ENCODE measurements around the gene CLDN6. TPM values are rescaled to one million over a fixed set of nuclear protein-coding genes. Genes with fewer than 3 reads are reported as not detected.

CLDN6 gene
- total RNA-seq, 1 donor from 2014 or later, result 0.47 TPM

- H3K4me1 Mint-ChIP-seq, result peaks cover under 1% of the 10 kb centered on the region
- H3K4me3 Mint-ChIP-seq, result no peak overlapping the region
- TF ChIP-seq CTCF (conservative IDR thresholded peaks at IDR 0.05), result no peak
- peaks cover 100% of the 10 kb centered on the region for H3K27me3 Mint-ChIP-seq (ENCODE audit: low read depth)
- H3K9me3 Mint-ChIP-seq, result no peaks in the 10 kb centered on the region
- no peak overlapping the region for H3K27ac Mint-ChIP-seq (ENCODE audit: unreplicated experiment)
- no peak for DNase-seq (ENCODE audit: low read depth, low spot score)
- no peaks in the 10 kb centered on the region for H3K36me3 Mint-ChIP-seq (ENCODE audit: low read depth)
These were observed 8.2 kb downstream of the CLDN6 start for GRCh38 chr16:3009568-3010390.

GRCh38 chr16:3008690-3009037 lies 9.3 kb downstream of the CLDN6 start:
- Mint-ChIP-seq H3K36me3 (ENCODE audit: low read depth) (no peaks in the 10 kb centered on the region), H3K4me3 (no peak overlapping the region), H3K4me1 (no peaks in the 10 kb centered on the region), H3K9me3 (no peaks in the 10 kb centered on the region), H3K27me3 (ENCODE audit: low read depth) (peaks cover 94% of the 10 kb centered on the region), H3K27ac (ENCODE audit: unreplicated experiment) (no peak overlapping the region)
- no peak for DNase-seq (ENCODE audit: low read depth, low spot score)
- TF ChIP-seq CTCF (conservative IDR thresholded peaks at IDR 0.05), result no peak

GRCh38 chr16:3007957-3008689 lies 9.9 kb downstream of the CLDN6 start:
- no peak overlapping the region for H3K4me3 Mint-ChIP-seq
- no peak overlapping the region for H3K27ac Mint-ChIP-seq (ENCODE audit: unreplicated experiment)
- H3K4me1 Mint-ChIP-seq, result no peaks in the 10 kb centered on the region
- DNase-seq (ENCODE audit: low read depth, low spot score), result no peak
- no peak for TF ChIP-seq CTCF (conservative IDR thresholded peaks at IDR 0.05)
- H3K36me3 Mint-ChIP-seq (ENCODE audit: low read depth), result no peaks in the 10 kb centered on the region
- H3K27me3 Mint-ChIP-seq (ENCODE audit: low read depth), result peaks cover 90% of the 10 kb centered on the region
- no peaks in the 10 kb centered on the region for H3K9me3 Mint-ChIP-seq

- Mint-ChIP-seq H3K27ac (ENCODE audit: unreplicated experiment) (no peak overlapping the region), H3K36me3 (ENCODE audit: low read depth) (no peaks in the 10 kb centered on the region), H3K4me3 (peak overlapping the region; percentile 3), H3K27me3 (ENCODE audit: low read depth) (peaks cover 88% of the 10 kb centered on the region), H3K4me1 (no peaks in the 10 kb centered on the region), H3K9me3 (no peaks in the 10 kb centered on the region)
- TF ChIP-seq CTCF (conservative IDR thresholded peaks at IDR 0.05), result no peak
- no peak for DNase-seq (ENCODE audit: low read depth, low spot score)
These were observed 10.7 kb downstream of the CLDN6 start for GRCh38 chr16:3007059-3007956.

DNA sequence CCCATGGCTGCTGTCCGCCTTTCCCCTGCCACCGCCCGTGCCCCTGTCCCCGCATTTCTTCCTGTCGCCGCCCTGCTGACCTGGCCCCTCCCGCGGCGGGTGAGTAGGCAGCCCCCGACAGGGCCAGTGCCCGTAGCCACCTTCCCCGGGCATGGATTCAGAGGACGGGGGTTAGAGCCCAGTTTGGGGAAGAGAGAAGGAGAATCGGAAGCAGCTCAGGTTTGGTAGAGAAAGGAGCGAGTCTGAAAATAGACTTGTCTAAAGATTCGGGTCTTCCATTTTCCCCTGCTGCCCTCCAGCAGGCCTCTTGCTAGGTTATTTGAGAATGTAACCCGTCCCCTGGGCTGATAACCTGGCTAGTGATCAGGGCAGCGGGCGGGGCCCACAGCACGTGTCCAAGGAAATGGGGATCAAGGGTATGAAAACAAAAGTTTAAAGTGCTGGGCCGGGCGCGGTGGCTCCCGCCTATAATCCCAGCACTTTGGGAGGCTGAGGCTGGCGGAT lies 13.2 kb downstream of the CLDN6 start:
- Mint-ChIP-seq H3K36me3 (ENCODE audit: low read depth) (no peaks in the 10 kb centered on the region), H3K27ac (ENCODE audit: unreplicated experiment) (no peak overlapping the region), H3K27me3 (ENCODE audit: low read depth) (peaks cover 74% of the 10 kb centered on the region), H3K9me3 (no peaks in the 10 kb centered on the region), H3K4me1 (no peaks in the 10 kb centered on the region), H3K4me3 (no peak overlapping the region)
- no peak for DNase-seq (ENCODE audit: low read depth, low spot score)
- no peak for TF ChIP-seq CTCF (conservative IDR thresholded peaks at IDR 0.05)

All from neural crest cell (in vitro differentiated cells).